ENCODE results near the gene KIF3C.

KIF3C gene

DNA sequence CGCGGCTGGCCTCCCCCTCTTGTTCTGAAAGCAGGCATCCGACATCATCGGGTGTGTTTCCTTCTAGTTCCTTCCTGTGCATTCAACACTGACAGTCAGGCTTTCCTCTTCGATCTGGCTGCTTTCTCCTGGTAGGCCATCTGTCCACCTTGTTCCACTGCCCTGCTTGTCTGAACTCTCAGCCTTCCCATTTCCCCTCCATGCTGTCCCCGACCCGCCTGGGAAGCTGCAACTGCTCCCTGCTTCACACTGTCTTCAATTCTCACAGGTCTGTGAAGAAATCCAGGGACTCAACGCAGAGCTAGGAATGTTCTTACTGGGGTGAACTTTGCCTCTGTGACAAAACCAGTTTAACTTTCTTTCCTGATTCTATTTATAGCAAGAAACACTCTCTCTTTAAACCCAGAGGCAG lies 43.0 kb downstream of the KIF3C start:
- TF ChIP-seq, protein P1, sequence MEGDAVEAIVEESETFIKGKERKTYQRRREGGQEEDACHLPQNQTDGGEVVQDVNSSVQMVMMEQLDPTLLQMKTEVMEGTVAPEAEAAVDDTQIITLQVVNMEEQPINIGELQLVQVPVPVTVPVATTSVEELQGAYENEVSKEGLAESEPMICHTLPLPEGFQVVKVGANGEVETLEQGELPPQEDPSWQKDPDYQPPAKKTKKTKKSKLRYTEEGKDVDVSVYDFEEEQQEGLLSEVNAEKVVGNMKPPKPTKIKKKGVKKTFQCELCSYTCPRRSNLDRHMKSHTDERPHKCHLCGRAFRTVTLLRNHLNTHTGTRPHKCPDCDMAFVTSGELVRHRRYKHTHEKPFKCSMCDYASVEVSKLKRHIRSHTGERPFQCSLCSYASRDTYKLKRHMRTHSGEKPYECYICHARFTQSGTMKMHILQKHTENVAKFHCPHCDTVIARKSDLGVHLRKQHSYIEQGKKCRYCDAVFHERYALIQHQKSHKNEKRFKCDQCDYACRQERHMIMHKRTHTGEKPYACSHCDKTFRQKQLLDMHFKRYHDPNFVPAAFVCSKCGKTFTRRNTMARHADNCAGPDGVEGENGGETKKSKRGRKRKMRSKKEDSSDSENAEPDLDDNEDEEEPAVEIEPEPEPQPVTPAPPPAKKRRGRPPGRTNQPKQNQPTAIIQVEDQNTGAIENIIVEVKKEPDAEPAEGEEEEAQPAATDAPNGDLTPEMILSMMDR (conservative IDR thresholded peaks at IDR 0.05), result no peak
- TF ChIP-seq ZFX (IDR thresholded peaks at IDR 0.05), result no peak
- H3K27ac ChIP-seq, result no peak overlapping the region

DNA sequence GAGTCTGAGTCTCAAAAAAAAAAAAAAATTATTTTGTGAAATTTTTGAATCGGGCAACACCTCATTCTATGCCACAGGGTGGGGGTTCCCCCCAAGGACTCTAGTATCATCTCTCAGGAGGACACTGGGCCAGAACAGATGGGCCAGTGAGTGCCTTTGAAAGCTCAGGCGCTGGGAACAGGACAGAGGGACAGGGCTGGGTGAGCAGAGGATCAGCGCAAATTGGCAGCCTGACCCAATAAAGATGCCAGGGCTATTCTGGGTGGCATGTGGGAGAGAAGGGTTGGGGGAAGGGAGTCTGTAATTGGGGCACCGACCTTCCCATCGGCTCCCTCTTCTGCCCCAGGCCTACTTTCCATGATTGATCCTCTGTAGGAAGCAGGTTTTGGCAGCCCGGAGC lies 44.0 kb downstream of the KIF3C start:
- TF ChIP-seq, protein P1 (conservative IDR thresholded peaks at IDR 0.05), result no peak
- TF ChIP-seq ZFX (IDR thresholded peaks at IDR 0.05), result no peak
- no peak overlapping the region for H3K27ac ChIP-seq

DNA sequence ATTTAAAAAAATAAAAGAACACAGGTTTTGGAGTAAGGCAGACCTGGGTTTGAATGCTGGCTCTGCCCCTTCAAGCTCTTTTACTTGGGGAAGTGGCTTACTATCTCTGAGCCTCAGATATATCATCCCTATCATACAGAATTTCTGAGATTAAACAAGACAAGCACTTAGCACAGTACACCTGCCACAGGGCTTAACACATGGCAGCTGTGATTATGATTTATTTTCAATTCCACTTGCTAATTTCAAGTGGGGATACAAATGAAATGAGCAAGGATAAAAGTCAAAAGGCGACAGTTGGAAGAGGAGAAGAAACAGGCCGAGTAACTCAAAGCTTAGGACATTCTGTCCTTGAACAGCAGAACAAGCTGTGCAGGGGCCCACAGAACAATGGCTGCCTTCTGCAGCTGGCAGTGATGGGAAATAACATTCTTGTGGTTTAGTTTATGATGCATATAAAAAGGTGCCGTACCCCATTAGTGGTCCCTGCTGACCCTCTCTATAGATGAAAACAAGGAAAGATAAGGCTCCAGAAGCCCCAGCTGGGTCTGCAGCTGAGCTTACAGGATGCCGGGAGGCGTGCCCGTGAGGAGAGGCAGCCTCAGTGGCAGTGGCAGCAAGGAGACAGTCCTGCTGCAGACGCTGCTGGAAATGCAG lies 45.3 kb downstream of the KIF3C start:
- no peak for TF ChIP-seq ZFX (IDR thresholded peaks at IDR 0.05)
- TF ChIP-seq, protein P1 (conservative IDR thresholded peaks at IDR 0.05), result no peak

GRCh38 chr2:25933622-25934021 lies 48.7 kb downstream of the KIF3C start:
- no peak overlapping the region for H3K27ac ChIP-seq
- no peak for TF ChIP-seq ZFX (IDR thresholded peaks at IDR 0.05)
- TF ChIP-seq, protein P1 (conservative IDR thresholded peaks at IDR 0.05), result no peak

More for the DNA sequence above, 45.3 kb downstream of the KIF3C start:
- H3K27ac ChIP-seq, result no peak overlapping the region

- no peak overlapping the region for H3K27ac ChIP-seq
- TF ChIP-seq ZFX (IDR thresholded peaks at IDR 0.05), result no peak
- TF ChIP-seq, protein P1 (conservative IDR thresholded peaks at IDR 0.05), result no peak
Observed at GRCh38 chr2:25929789-25930473, 52.4 kb downstream of the KIF3C start.

DNA sequence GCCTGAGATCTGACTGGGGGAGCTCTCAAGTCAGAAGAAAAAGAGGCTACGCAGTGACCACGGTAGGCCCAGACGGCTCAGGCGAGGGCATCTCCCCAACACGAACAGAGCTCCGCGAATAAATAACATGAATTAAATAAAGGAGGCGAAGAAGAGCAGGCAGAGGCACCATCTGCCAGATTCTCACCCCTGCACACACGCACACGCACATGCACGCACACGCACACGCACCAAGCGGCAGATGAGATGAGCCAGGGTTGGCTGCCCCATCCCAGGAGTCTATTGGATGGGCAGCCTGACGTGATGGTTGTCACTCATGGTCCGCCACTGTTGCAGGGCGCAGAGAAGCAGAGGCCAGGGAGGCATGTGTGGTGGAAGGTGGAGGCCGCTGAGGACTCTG lies 53.6 kb downstream of the KIF3C start:
- TF ChIP-seq, protein P1 (conservative IDR thresholded peaks at IDR 0.05), result no peak
- no peak for TF ChIP-seq ZFX (IDR thresholded peaks at IDR 0.05)
- H3K27ac ChIP-seq, result no peak overlapping the region

DNA sequence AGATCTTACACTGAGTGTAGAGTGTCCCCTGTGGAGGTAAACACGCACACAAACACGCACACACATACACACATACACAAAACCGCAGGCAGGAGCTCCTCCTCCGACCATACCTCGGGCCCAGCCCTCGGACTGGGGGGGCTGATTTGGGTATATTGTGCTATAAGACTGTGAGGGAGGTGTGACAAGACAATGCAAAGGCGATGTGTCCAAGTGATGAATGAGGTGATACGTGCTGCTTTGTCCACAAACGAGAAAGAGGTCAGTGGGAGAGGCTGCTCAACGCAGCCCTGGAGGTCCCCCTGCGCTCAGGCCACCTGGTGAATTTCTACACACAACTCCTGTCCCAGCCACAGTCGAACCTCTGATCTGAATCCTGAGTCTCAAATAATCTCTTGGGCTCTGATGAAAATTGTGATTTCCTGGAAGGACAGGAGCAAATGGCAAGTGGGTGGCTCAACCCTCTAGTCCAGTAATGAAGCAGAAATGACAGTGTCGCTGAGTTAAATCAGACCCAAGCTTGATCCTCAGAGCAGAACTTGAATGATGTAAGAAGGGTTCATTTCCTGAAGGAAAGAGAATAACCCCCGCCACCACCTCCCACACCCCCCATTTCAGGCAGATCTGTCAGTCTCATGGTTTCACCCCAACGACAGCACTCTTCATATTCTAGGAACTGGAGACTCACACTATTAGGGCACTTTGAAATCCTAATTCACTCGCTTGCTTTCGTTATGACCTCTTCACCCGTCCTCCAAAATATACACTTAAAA lies 55.1 kb downstream of the KIF3C start:
- no peak for TF ChIP-seq ZFX (IDR thresholded peaks at IDR 0.05)
- TF ChIP-seq, protein P1 (conservative IDR thresholded peaks at IDR 0.05), result no peak
- no peak overlapping the region for H3K27ac ChIP-seq
